GM18873 (cell line): Measurements from ENCODE around the gene SMPDL3B.

ENCODE experiments used
- ATAC-seq: cut with Tn5 transposase; IDR thresholded peaks from one replicate; pipeline ENCODE4 v1.9.1; 2021; ENCODE audit warnings: mild to moderate bottlenecking, moderate library complexity, moderate number of reproducible peaks; ENCODE audit not compliant: unreplicated experiment, low FRiP score

The SMPDL3B gene, protein sequence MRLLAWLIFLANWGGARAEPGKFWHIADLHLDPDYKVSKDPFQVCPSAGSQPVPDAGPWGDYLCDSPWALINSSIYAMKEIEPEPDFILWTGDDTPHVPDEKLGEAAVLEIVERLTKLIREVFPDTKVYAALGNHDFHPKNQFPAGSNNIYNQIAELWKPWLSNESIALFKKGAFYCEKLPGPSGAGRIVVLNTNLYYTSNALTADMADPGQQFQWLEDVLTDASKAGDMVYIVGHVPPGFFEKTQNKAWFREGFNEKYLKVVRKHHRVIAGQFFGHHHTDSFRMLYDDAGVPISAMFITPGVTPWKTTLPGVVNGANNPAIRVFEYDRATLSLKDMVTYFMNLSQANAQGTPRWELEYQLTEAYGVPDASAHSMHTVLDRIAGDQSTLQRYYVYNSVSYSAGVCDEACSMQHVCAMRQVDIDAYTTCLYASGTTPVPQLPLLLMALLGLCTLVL

DNA sequence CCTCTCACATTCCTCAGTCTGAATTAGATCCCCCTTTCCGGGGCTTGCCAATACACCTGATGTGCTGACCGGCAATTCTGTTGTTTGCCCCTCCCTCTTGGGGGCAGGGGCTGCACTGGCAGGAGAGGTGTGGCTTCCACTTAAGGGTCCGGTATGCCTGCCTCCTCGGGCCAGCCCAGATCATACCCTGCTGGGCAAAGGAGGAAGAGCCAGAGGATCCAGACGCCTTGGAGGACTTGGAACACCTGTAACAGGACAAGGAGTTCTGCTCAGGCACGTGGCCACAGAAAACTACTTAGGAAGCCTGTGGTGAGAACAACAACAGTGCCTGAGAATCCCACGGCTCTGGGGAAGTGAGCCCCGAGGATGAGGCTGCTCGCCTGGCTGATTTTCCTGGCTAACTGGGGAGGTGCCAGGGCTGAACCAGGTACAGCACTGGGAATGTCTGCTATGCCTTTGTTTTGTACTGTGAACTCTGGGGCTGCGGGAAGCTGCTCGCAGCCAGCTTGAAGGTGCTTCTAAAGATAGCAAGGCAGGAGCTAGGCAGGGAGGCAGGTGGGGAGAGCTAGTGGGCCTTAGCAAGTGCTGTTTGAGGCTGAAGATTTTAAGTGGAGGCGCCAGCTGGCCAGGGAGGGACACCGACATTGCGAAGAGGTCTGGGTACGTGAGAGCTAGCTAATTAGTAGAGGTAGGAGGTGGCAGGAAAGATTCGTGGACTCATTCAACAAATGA lies at the start of gene SMPDL3B:
SMPDL3B (plus strand) TSS at position 183 of the 732 bp plus-strand sequence; CDS start at position 367, 184 bp downstream.
- no peak for ATAC-seq

DNA sequence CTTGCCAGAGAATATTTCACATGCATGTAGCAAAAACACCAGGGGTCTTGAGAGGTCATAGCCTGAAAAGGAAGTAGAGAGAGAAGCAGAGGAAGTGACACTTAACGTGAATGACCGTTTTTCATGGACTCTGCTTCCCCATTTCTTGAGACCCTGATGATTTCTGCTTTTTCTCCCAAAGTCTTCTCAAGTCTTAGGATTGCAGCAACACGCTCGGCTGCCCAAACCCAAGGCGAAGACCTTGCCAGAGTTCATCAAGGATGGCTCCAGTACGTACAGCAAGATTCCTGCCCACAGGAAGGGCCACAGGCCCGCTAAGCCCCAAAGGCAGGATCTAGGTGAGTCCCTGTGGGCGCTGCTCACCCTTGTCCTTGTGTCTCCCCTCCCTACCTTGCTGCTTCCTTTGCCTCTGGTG lies 49.7 kb upstream of the SMPDL3B start:
- no peak for ATAC-seq

DNA sequence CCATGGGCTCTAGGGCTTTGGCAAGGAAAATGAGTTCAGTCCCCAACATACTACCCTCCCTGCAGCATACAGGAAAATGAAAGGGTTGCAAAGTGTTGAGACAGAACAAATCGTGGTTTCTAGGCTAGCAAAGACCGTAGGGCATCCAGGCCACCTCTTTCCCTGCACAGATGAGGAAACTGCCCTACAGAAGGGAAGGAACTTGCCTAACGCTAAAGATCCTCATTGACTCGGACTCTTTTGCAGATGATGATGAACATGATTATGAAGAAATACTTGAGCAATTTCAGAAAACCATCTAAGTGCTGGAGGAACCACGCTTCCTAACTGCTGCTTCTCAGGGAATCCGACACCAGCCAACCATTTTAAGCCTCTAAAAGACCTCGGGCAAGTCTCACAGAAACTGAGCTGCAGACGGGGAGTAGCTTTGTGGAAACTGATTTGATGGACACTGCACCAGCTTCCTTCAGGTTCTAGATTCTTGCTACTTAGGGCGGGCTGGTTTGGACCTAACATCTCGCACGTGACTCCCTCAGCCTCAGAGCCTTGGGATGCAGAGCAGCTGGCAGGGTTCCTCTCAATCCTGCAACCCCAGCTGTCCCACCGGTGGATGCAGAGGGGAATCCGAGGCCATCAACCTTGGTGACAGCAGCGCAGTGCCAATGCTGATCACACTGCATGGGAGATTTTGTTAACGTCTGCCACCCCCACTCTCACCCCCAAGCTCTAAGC lies 49.0 kb upstream of the SMPDL3B start:
- ATAC-seq: no peak

DNA sequence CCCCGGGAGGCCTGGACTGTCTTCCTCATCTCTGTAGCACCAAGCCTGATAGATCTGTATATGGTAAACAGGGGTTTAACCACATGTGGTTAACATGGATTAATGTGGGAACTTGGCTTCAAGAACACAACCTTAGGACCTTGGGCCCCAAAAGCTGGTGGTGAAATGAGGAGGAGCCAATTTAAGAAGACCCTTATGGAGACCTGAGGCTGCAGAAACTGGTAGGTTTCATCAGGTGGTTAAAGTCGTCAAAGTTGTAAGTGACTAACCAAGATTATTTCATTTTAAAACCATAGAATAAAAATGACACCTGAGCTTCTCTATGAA lies 48.5 kb upstream of the SMPDL3B start:
- no peak for ATAC-seq

DNA sequence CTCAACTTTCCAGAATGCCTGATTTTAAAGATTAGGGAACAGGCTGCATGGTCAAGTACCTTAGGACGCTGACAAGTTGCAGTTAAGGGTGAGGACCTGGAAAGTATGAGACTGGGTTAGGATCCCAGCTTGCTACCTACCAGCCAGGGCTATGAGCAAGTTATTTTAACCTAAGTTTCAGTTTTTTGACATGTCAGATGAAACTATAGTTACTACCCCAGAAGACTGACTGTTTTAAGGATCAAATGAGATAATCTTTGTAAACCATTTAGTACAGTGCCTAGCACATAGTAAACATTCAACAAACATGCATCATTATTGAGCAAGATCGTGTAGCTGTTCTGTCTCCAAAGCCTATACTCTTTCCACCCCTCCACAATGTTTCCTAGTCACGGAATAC lies 48.1 kb upstream of the SMPDL3B start:
- no peak for ATAC-seq

DNA sequence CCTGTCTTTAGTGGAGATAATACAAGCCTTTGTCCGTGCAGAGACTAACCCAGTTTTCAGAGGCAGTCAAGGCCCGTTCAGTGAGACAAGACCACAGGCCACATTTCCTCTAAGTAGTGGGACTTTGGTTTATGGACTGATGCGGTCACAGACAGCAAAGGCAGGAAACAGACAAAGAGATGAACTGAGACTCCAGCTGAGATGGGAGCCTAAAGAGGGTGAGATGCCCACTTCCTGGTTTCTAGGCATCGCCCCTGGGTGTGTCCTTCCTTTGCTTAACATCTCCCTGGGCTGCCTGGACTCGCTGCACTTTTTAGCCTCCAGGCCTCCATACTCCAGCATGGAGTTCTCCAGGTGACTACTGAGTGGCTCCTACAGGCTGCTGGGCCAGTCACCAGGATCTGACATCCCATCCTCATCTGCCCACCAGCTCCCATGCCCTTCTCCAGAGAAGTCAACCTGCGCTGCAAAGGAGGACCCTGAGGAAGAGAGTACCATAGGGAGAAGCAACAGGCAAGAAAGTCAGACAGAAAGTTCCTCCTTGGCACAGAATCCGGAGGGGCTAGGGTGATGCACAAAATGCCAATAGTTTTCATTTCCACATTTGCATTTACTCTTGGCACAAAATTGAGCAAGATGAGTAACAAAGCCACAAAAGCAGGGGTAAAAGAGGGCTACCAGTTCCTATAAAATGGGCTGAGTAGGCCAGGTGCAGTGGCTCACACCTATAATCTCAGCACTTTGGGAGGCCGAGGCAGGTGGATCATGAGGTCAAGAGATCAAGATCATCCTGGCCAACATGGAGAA lies 47.4 kb upstream of the SMPDL3B start:
- no peak for ATAC-seq

DNA sequence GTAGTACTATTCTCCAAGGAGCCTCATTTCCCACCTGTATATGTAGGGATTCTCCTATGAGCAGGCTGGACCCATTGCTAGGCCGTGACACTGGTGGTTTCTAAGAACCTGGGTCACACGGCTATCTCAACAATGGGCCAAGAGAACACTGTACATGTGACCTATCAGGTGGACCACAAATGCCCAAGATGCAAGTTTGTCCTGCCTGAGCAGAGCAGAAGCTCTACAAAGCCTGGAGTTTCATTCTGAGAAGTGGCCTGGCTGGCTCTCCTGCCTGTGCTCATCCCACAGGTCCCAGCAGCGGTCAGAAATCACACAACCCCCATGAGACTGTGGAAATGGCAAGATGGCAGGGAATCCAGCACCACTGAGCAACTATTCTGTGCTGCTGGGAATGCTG lies 45.3 kb upstream of the SMPDL3B start:
- no peak for ATAC-seq

DNA sequence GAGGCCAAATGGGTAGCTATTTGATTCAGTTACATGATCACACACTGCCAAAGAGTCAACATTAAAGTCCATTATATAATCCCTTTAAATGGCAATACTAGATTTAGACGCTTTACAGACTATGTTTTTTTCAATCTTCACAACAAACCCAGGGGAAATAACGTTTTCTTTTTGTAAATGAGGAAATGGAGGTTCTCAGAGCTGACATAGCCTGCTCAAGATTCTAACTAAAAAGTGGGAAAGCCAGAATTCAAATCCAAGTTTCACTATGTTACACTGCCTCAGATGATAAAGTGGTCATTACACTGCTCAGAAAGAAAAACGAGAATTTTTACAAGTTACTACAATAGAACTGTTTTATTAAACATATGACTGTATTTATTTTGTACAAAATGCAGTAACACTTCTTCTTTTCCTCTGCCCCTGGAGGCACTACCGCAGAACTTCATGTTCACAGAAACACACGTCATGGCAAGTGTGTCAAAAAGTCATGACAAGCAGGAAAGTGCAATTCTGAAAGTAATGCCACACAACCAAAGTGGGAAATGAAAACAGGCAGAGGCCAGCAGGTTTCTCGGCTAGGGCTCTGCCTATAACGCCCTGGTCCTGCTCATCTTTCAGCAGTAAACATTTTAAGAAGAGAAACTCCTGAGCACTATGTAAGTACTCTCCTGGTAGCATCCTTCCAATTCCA lies 43.5 kb upstream of the SMPDL3B start:
- peak; percentile 33 for ATAC-seq

DNA sequence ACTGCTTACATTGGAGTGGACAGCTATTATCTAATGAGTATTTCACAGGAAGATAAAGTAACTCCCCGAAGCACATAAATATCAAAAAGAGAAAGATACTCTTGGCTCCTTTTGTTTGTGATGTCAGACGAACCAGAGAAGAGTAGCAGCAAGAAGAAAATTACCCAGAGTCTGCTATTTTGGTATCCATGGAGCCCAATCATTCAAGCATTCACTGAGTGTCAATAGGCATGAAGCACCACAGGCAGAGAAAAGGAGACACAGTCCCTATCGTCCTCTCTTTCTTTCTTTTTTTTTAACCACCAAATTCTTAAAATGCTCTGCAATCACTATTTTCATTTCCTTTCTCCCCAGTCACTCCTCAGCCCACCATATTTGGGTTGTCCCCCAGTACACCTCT lies 40.3 kb upstream of the SMPDL3B start:
- no peak for ATAC-seq

DNA sequence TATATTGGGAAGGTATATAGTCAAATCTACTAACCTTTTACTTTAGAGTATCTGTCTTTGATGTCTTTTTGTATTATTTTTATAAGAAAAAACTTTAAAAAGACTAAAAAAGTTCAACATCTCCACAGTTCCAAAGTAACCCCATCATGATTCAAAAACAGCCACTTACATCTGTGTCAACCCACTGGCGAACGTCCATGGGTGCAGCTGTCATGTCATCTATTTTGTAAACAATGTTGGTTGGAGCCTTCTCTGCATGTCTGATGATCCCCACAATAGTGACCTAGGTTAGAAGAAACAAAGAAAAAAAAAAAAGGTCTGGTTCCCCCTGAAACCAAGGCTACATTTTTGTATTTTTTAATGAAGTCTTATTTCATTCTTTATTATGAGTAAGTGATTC lies 28.0 kb upstream of the SMPDL3B start:
- no peak for ATAC-seq

DNA sequence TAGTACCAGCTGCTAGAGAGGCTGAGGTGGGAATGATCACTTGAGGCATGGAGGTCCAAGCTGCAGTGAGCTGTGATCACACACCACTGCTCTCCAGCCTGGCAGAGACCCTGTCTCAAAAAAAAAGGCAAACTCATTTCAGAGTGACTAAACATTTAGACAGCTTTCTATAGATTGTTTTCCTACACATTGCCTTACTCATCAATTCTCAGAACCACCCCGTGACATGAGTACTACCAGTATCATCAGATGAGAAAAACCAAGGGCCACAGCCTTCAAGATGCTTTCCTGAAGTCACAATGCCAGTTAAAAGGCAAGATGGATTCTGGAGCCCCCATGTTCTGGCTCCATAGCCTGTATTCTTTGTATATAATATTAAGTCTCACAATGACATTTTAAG lies 22.4 kb upstream of the SMPDL3B start:
- ATAC-seq: no peak

DNA sequence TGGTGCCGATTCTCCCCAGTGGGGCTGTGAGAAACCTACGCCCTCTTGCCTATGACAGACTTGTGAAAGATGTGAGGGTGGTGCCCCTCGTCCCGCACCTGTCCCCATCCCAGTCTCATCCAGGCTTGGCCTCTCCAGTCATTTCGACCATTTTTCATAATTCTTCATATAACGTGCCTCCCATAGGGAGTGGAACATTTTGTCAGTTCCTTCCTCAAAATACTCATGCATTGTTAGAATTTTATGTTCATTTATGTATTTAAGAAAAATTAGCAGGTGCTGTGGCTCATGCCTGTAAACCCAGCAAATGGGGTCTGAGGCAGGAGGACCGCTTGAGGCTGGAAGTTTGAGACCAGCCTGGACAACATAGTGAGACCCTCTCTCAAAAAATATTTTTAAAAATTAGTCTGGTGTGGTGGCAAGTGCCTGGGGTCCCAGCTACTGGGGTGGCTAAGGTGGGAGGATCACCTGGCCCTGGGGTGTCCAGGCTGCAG lies 19.7 kb upstream of the SMPDL3B start:
- no peak for ATAC-seq

DNA sequence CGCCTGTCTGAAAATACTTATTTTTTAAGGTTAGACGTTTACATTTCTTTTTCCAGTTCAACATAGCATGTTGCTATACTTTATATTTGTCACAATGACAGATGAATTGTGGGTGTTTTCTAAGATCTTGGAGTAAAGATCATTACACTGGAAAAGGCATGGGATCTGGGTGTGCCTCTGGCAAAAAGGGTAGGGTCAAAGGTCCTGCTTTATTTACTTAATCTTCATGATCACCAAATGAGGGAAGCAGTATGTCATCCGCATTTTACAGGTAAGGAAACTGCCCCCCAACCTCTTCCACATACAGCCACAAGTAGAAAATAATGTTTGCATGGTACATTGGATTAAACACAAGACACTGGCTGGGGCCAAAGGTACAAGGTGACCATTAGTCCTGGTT lies 12.5 kb upstream of the SMPDL3B start:
- no peak for ATAC-seq

DNA sequence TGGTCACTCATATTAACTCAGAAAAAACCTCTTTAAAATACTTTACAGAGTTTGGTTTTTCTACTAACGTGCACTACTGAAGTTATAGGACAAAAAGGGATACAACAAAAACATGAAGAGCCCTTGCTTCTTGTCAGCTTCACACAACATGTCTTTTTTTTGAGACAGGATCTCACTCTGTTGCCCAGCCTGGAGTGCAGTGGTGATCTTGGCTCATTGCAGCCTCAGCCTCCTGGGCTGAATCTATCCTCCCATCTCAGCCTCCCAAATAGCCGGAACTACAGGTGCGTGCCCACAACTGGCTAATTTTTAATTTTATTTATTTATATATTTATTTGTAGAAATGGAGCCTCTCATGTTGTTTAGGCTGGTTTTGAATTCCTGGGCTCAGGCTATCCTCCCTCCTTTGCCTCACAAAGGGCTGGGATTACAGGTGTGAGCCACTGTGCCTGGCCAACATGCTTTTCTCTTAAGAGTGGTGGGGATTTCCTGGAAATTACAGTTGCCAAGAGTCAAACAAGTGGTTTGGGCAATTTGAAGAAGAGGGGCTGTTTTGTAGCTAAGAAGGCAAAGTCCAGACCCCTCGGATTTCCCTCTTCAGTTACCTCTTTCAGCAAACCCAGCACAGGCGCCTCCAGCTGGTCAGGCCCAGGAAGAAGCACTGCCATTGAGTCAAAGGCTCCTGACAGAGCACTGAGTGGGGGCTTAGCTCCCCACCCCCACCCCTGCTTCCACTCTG lies 6.4 kb upstream of the SMPDL3B start:
- ATAC-seq: no peak

DNA sequence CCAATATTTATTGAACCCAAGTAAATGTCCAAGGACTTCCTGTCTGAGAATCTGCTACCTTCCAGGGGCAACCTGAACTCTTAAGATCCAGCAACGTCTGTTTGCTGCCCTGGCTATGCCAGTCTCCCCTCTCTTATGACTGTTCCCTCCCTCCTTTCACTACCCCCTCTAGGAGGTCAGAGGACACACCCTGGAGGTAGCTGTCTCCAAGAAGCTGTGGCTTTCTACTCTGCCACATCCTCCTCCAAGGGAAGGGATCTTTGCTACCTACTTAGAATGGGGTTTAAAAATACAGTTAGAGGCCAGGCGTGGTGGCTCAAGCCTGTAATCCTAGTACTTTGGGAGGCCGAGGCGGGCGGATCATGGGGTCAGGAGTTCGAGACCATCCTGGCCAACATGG lies 3.6 kb upstream of the SMPDL3B start:
- no peak for ATAC-seq

DNA sequence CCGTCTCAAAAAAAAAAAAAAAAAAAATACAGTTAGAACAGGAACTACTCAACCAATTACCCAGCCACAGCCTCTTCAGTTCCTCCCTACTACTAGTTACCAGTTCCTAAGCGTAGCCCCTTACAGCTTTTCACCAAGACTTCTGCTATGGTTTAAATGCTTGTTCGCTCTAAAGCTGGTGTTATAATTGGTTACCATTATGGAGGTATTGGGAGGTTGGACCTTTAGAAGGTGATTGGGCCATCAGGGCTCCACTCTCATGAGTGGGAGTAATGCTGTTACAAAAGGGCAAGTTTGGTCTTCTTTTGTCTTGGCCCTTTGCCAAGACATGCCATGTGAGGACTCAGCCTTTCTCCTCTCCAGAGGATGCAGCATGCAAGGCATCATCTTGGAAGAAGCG lies 3.0 kb upstream of the SMPDL3B start:
- ATAC-seq: no peak

DNA sequence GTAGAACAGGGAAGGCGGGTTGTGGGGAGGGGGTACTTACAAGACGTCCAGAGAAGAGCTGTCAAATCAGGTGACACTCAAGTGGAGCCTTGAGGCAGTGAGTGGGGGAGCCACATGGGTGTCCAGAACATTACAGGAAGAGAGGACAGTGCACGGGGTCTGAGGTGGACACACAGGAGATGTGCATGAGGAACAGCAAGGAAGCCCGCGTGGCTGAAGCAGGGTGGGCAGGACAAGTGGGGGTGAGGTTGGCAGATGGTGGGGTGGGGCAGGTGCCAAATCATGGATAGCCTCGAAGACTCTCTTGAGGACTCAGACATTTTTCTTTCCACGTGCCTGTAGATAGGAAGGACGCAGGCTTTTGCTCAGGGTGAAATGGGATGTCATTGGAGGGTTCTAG lies 921 bp downstream of the SMPDL3B start:
- no peak for ATAC-seq

DNA sequence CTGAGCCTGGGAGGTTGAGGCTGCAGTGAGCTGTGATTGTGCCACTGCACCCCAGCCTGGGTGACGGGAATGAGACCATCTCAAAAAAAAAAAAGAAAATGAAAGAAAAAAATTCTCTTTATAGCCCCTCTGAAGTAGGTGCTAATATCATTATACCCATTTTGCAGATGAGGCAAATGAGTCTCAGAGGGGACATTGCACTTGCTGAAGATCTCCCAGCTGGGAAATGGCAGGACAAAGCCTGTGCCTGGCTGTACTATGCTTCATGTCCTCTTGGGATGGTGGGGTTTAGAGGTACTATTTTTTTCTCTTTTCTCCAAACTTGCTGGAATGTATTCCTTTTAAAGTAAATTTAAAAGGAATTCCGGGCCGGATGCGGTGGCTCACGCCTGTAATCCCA lies 1.6 kb downstream of the SMPDL3B start:
- ATAC-seq: no peak

DNA sequence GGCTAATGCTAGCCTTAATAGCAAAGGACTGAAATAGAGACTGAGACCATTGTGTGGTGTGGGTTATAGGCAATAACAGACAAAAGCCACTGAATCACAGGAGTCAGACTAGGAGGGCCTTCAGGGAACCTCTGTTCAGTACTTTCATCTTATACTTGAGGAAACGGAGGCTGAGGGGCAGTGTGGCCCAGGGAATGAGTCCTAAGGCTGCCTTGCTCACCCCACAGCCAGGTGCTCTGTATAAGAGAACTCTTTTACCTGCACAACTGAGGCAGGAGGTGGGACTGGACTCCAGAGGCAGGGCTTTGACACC lies 2.7 kb downstream of the SMPDL3B start:
- no peak for ATAC-seq
